Stimulated activated CD4-positive, alpha-beta T cell treated with anti-CD3 and anti-CD28 coated beads, TNF-alpha, amount 100 ng/mL, for 24 hours (primary cell): Measurements from ENCODE around the gene GSTM4.
"Not testable (repeated sequence)": the region's sequence is repeated elsewhere in the genome, so short reads cannot be mapped to it uniquely, and the experiment has no call there.

Experiments
- DNase-seq, 3 experiments: peaks; one replicate each; pipeline ENCODE4 v3.0.0-alpha.2; 2020; ENCODE audit warnings: low read depth in 3 of 3

Gene GSTM4

DNA sequence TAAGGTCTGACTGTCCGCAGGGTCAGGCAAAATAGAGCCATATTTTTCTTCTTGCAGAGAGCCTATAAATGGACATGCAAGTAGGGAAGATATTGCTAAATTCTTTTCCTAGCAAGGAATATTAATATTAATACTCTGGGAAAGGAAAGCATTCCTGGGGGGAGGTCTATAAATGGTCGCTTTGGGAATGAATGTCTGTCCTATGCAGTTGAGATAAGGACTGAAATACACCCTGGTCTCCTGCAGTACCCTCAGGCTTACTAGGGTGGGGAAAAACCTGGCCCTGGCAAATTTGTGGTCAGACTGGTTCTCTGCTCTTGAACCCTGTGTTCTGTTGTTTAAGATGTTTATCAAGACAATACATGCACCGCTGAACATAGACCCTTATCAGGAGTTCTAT is 47.0 kb downstream of the GSTM4 start:
- not testable (repeated sequence) for DNase-seq

DNA sequence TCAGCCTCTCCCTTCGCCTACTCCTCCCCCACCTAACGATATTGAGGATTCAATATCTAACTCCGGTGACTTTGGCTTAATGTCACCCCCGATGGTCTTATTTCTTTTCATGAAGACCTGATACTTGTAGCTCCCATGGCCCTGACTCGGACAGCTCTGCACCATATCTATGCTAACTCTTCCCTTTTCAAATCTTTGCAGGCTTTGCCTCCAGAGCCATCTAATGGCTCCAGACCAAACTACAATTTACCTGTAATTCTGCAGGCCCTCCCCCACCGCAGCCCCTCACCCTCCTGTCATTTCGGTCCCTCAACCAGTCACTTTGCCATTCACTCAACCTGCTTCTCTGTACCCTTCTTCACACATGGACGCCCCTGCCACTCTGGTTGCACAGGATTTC is 48.3 kb downstream of the GSTM4 start:
- DNase-seq, result no peak

DNA sequence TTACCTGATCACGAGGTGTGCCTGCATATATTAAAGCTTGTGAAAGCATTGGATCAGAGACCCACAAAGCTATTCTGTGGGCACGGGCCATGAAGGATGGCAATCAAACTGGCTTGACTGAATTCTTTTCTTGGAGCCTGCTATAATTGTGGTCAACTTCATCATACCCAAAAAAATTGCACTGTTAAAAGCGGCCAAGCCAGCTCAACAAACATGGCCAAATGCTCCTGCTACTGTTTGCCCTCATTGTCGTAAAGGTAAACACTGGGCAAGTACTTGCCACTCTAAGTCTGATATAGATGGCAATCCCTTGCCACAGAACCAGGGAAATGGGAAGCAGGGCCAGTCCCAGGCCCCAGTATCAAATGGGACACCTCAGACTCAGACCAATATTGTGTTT is 49.5 kb downstream of the GSTM4 start:
- no peak for DNase-seq

GRCh38 chr1:109708949-109709348 is 53.0 kb downstream of the GSTM4 start:
- DNase-seq, result not testable (repeated sequence)

DNA sequence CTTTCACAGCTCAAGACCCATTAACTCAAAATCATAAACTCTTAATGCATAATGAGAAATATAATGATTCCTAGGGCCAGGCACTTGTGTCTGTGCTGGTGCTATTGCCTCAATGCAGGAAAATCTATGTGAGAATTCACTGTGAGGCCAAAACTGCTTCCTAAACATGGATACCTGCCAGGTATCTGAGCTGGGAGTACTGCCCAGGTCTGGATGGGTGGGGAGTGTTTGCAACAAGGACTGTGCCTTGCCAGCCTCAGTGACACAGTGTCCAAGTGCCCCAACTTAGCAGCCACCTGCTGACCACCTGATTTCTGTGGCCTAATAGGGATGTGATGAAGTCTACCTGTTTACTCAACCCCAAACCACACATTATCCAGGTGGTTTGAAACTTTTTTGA is 53.9 kb downstream of the GSTM4 start:
- not testable (repeated sequence) for DNase-seq
